HG02938 (cell line): ENCODE results near the gene MYCBP2.

Experiments used
- ATAC-seq: cut with Tn5 transposase; IDR thresholded peaks from one replicate; pipeline ENCODE4 v1.9.1; 2021; ENCODE audit warnings: mild to moderate bottlenecking, moderate library complexity; ENCODE audit not compliant: unreplicated experiment

MYCBP2 gene

GRCh38 chr13:77118134-77118533, 208.8 kb downstream of the MYCBP2 start:
- ATAC-seq = no peak

GRCh38 chr13:77114271-77114670, 212.6 kb downstream of the MYCBP2 start:
- no peak for ATAC-seq

GRCh38 chr13:77113496-77113895, 213.4 kb downstream of the MYCBP2 start:
- ATAC-seq = no peak

GRCh38 chr13:77105051-77105450, 221.8 kb downstream of the MYCBP2 start:
- ATAC-seq = no peak

- no peak for ATAC-seq
These were observed 227.5 kb downstream of the MYCBP2 start for GRCh38 chr13:77099415-77099814.

GRCh38 chr13:77095288-77095687, 231.6 kb downstream of the MYCBP2 start:
- ATAC-seq = no peak

- ATAC-seq = no peak
These were observed 232.1 kb downstream of the MYCBP2 start for GRCh38 chr13:77094773-77095172.

GRCh38 chr13:77093735-77094134, 233.2 kb downstream of the MYCBP2 start:
- ATAC-seq = no peak

GRCh38 chr13:77084755-77085154, 242.1 kb downstream of the MYCBP2 start:
- no peak for ATAC-seq

GRCh38 chr13:77079902-77080413, 246.9 kb downstream of the MYCBP2 start:
- no peak for ATAC-seq

GRCh38 chr13:77067519-77067918, 259.4 kb downstream of the MYCBP2 start:
- ATAC-seq = no peak

- ATAC-seq = no peak
These were observed 261.3 kb downstream of the MYCBP2 start for GRCh38 chr13:77065461-77066147.

- no peak for ATAC-seq
These were observed 264.8 kb downstream of the MYCBP2 start for GRCh38 chr13:77062097-77062496.

- ATAC-seq = no peak
These were observed 265.5 kb downstream of the MYCBP2 start for GRCh38 chr13:77061362-77061761.

GRCh38 chr13:77056886-77057285, 270.0 kb downstream of the MYCBP2 start:
- no peak for ATAC-seq

GRCh38 chr13:77056382-77056781, 270.5 kb downstream of the MYCBP2 start:
- no peak for ATAC-seq

GRCh38 chr13:77055158-77055557, 271.7 kb downstream of the MYCBP2 start:
- no peak for ATAC-seq

- ATAC-seq = no peak
These were observed 273.7 kb downstream of the MYCBP2 start for GRCh38 chr13:77053192-77053591.

GRCh38 chr13:77048681-77049080, 278.2 kb downstream of the MYCBP2 start:
- ATAC-seq = no peak

- no peak for ATAC-seq
These were observed 279.1 kb downstream of the MYCBP2 start for GRCh38 chr13:77047649-77048343.

GRCh38 chr13:77042566-77043177, 284.2 kb downstream of the MYCBP2 start:
- no peak for ATAC-seq

GRCh38 chr13:77040835-77041234, 286.1 kb downstream of the MYCBP2 start:
- ATAC-seq = no peak
